IMR-90 (cell line): ENCODE measurements around the gene PTPRN2. TPM values are rescaled to one million over a fixed set of nuclear protein-coding genes. Genes with fewer than 3 reads are reported as not detected.

Source experiments
- ATAC-seq: fragments of 200-7000 bp; cut with Tn5 transposase; 2 replicates; pipeline ENCODE4 v1.9.1; 2020; ENCODE audit warnings: low read depth, mild to moderate bottlenecking, moderate library complexity
- BruUV-seq: library from RNA; stranded (reverse); fragments of 400-500 nt; replicated peaks from 2 replicates; lab custom pipeline; 2021; lab: Mats Ljungman, UMichigan
- CTCF ChIA-PET: fragments of 300-600 bp; formaldehyde crosslinking; extraction: SDS; loops from one replicate; lab custom pipeline; 2021; ENCODE audit warnings: antibody characterized with exemption; lab: Yijun Ruan, JAX
- POLR2A ChIA-PET: fragments of 300-600 bp; sonication (Branson Sonifier 250); formaldehyde crosslinking; loops from one replicate; lab custom pipeline; 2022; ENCODE audit warnings: antibody characterized with exemption; ENCODE audit not compliant: unreplicated experiment; lab: Charles Lee
- DNase-seq: peaks from one replicate; pipeline ENCODE4 v3.0.0; 2013
- H2AFZ ChIP-seq: replicated peaks from 2 replicates; pipeline ENCODE3; 2013; ENCODE audit warnings: low read length, mild to moderate bottlenecking; ENCODE audit not compliant: poor library complexity
- H2AK5ac ChIP-seq: 2 replicates; pipeline ENCODE4 v1.6.1; 2013; ENCODE audit warnings: low read depth, low read length, inconsistent platforms
- H2AK9ac ChIP-seq: replicated peaks from 2 replicates; pipeline ENCODE3; 2013; ENCODE audit warnings: mild to moderate bottlenecking, low read depth, low read length, moderate library complexity; ENCODE audit not compliant: poor library complexity
- H2BK120ac ChIP-seq: 2 replicates; pipeline ENCODE4 v1.6.1; 2013; ENCODE audit warnings: low read depth, low read length, inconsistent platforms
- H2BK15ac ChIP-seq: 3 replicates; pipeline ENCODE4 v1.6.1; 2013; ENCODE audit warnings: low read depth, low read length, inconsistent platforms
- H2BK20ac ChIP-seq: 2 replicates; pipeline ENCODE4 v1.6.1; 2013; ENCODE audit warnings: low read depth, mild to moderate bottlenecking, inconsistent platforms, low read length, moderate library complexity
- H2BK5ac ChIP-seq: 2 replicates; pipeline ENCODE4 v1.6.1; 2013; ENCODE audit warnings: mild to moderate bottlenecking, low read depth, low read length, inconsistent platforms; ENCODE audit not compliant: poor library complexity, severe bottlenecking
- H3K14ac ChIP-seq: replicated peaks from 2 replicates; pipeline ENCODE4 v1.6.1; 2013; ENCODE audit warnings: low read depth, low read length, inconsistent platforms
- H3K18ac ChIP-seq: 2 replicates; pipeline ENCODE4 v1.6.1; 2013; ENCODE audit warnings: low read depth, low read length, control low read depth
- H3K23ac ChIP-seq: 2 replicates; pipeline ENCODE4 v1.6.1; 2013; ENCODE audit warnings: low read depth, low read length, inconsistent platforms
- H3K27ac ChIP-seq: 2 replicates; pipeline ENCODE4 v1.5.1; 2013; ENCODE audit warnings: mild to moderate bottlenecking, control low read depth, low read length; ENCODE audit not compliant: insufficient read depth
- H3K27me3 ChIP-seq: 2 replicates; pipeline ENCODE4 v1.6.1; 2013; ENCODE audit warnings: low read length; ENCODE audit not compliant: control insufficient read depth, insufficient read depth
- H3K36me3 ChIP-seq: 2 replicates; pipeline ENCODE4 v1.6.1; 2013; ENCODE audit warnings: low read length, mixed read lengths; ENCODE audit not compliant: control insufficient read depth, insufficient read depth
- H3K4ac ChIP-seq: 2 replicates; pipeline ENCODE4 v1.6.1; 2013; ENCODE audit warnings: low read depth, low read length, inconsistent platforms
- H3K4me1 ChIP-seq: 2 replicates; pipeline ENCODE4 v1.6.1; 2013; ENCODE audit warnings: low read length, mixed read lengths; ENCODE audit not compliant: control insufficient read depth, insufficient read depth
- H3K4me2 ChIP-seq: 2 replicates; pipeline ENCODE4 v1.6.1; 2013; ENCODE audit warnings: low read depth, mild to moderate bottlenecking, control low read depth, low read length, moderate library complexity
- H3K4me3 ChIP-seq: 2 replicates; pipeline ENCODE4 v1.5.1; 2013; ENCODE audit warnings: low read depth, mild to moderate bottlenecking, control low read depth, low read length, moderate library complexity; ENCODE audit not compliant: insufficient read depth
- H3K56ac ChIP-seq: 2 replicates; pipeline ENCODE4 v1.6.1; 2013; ENCODE audit warnings: low read length, inconsistent platforms; ENCODE audit not compliant: insufficient read depth; ENCODE audit errors: extremely low read depth
- H3K79me1 ChIP-seq, 2 experiments: 2 replicates each; pipeline ENCODE4 v1.6.1; 2013; ENCODE audit warnings: low read length in 2 of 2, inconsistent platforms in 1 of 2, low read depth in 1 of 2
- H3K9ac ChIP-seq: 2 replicates; pipeline ENCODE4 v1.6.1; 2013; ENCODE audit warnings: low read depth, low read length, control low read depth
- H3K9me1 ChIP-seq: 2 replicates; pipeline ENCODE4 v1.6.1; 2013; ENCODE audit warnings: low read length, inconsistent platforms; ENCODE audit not compliant: insufficient read depth
- H3K9me3 ChIP-seq: 2 replicates; pipeline ENCODE4 v1.6.1; 2013; ENCODE audit warnings: low read length; ENCODE audit not compliant: control insufficient read depth, insufficient read depth
- H4K20me1 ChIP-seq: 2 replicates; pipeline ENCODE4 v1.6.1; 2013; ENCODE audit warnings: low read length, inconsistent platforms; ENCODE audit not compliant: insufficient read depth
- H4K5ac ChIP-seq: 2 replicates; pipeline ENCODE4 v1.6.1; 2013; ENCODE audit warnings: mild to moderate bottlenecking, low read depth, low read length, control low read depth
- H4K8ac ChIP-seq, 2 experiments: 2 replicates each; pipeline ENCODE4 v1.6.1; 2013; ENCODE audit warnings: low read depth in 2 of 2, low read length in 2 of 2, control low read depth in 1 of 2, inconsistent platforms in 1 of 2
- H4K91ac ChIP-seq: 2 replicates; pipeline ENCODE4 v1.6.1; 2013; ENCODE audit warnings: low read depth, low read length, inconsistent platforms; ENCODE audit not compliant: insufficient read depth
- CEBPB ChIP-seq: IDR thresholded peaks from 2 replicates; pipeline ENCODE4 v1.6.1; 2012; ENCODE audit warnings: low read depth, low read length, improper control_type of control experiment
- FOS ChIP-seq: fragments of 150-350 bp; IDR thresholded peaks from 2 replicates; pipeline ENCODE4 v1.6.1; 2016; ENCODE audit warnings: low read depth, low read length
- MAFK ChIP-seq: IDR thresholded peaks from 2 replicates; pipeline ENCODE4 v1.6.1; 2012; ENCODE audit warnings: low read depth, low read length, improper control_type of control experiment
- MAZ ChIP-seq: IDR thresholded peaks from 2 replicates; pipeline ENCODE4 v1.6.1; 2012; ENCODE audit warnings: low read depth, mild to moderate bottlenecking, low read length, improper control_type of control experiment, moderate library complexity, borderline replicate concordance
- MXI1 ChIP-seq: IDR thresholded peaks from 2 replicates; pipeline ENCODE4 v1.6.1; 2012; ENCODE audit warnings: low read depth, mild to moderate bottlenecking, low read length, moderate library complexity, borderline replicate concordance
- NFE2L2 ChIP-seq: fragments of 150-350 bp; IDR thresholded peaks from 2 replicates; pipeline ENCODE4 v1.6.1; 2016; ENCODE audit warnings: low read depth, mild to moderate bottlenecking, low read length
- POLR2A ChIP-seq: IDR thresholded peaks from 2 replicates; pipeline ENCODE4 v1.6.1; 2012; ENCODE audit warnings: mild to moderate bottlenecking, low read depth, low read length
- RAD21 ChIP-seq: IDR thresholded peaks from 2 replicates; pipeline ENCODE4 v1.6.1; 2012; ENCODE audit warnings: low read length, improper control_type of control experiment
- RCOR1 ChIP-seq: IDR thresholded peaks from 2 replicates; pipeline ENCODE4 v1.6.1; 2012; ENCODE audit warnings: mild to moderate bottlenecking, low read length, improper control_type of control experiment; ENCODE audit not compliant: insufficient replicate concordance
- RFX5 ChIP-seq: IDR thresholded peaks from 2 replicates; pipeline ENCODE4 v1.8.0; 2012; ENCODE audit warnings: low read depth, mild to moderate bottlenecking, low read length, moderate library complexity
- WGBS, 2 experiments: methylation state at CpG; one replicate each; pipeline versions ENCODE4 v1.1.5 to v1.1.7; 2013; ENCODE audit warnings: missing lambda C conversion rate in 2 of 2; ENCODE audit not compliant: insufficient read length in 1 of 2; ENCODE audit errors: extremely low coverage in 2 of 2; 5-methylcytosine and 5-hydroxymethylcytosine counted together
- dilution Hi-C: fragments of 300-500 bp; cut with HindIII; formaldehyde crosslinking; loops from one replicate; pipeline ENCODE4 v1.14.3; 2018; ENCODE audit warnings: low sequenced_read_pairs; ENCODE audit not compliant: unreplicated experiment
- in situ Hi-C: fragments of 300-500 bp; cut with MboI; formaldehyde crosslinking; loops from 3 replicates; pipeline ENCODE4 v1.14.3; 2019; ENCODE audit warnings: low sequenced_read_pairs, inconsistent platforms, mixed read lengths
- intact Hi-C: fragments of 100-400 bp; cut with micrococcal nuclease; formaldehyde crosslinking; loops from 2 replicates; pipeline ENCODE4 v1.10.0; 2022
- polyA plus RNA-seq, 3 experiments: library from polyadenylated mRNA; depleted of rRNA; stranded (reverse); fragments of >200 nt; gene quantifications; 2 replicates each; pipeline ENCODE4 v1.2.3, GENCODE V29; 2012; ENCODE audit warnings: low replicate concordance in 1 of 3
- total RNA-seq: library from RNA; depleted of rRNA; stranded (reverse); fragments of >200 nt; gene quantifications from 2 replicates; pipeline ENCODE4 v1.2.3, GENCODE V29; 2012
- TF ChIP-seq, protein P1 (sequence below): conservative IDR thresholded peaks from 2 replicates; pipeline ENCODE4 v1.5.1; 2012; ENCODE audit warnings: mild to moderate bottlenecking, low read depth, low read length, improper control_type of control experiment
- TF ChIP-seq, protein P2 (sequence below): fragments of 150-350 bp; IDR thresholded peaks from 2 replicates; pipeline ENCODE4 v1.6.1; 2017; ENCODE audit warnings: mild to moderate bottlenecking, antibody characterized with exemption, low read length, low read depth

Gene PTPRN2
- total and polyA plus RNA-seq, 2 of the 4 experiments (the other 2 are of a cell fraction): 0.03 TPM; not detected in 1

DNA sequence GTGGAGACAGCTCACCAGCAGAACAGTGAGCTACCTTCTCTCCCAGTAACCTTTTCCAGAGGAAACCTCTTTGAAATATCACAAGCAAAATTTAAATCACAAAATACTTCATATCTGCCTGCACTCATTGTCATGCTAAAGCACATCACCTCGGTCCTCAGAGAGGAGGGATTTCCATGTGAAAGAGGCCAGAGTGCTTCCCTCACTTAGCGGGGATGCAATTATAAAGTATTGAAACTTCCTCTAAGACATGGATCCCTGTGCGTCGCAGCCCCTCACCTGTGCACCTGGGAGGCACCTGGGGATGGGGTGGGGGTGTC, 792.9 kb downstream of the PTPRN2 start:
- Histone ChIP-seq H2BK120ac (no peak overlapping the region), H3K27ac (no peak overlapping the region), H4K91ac (no peak overlapping the region), H2BK5ac (no peak overlapping the region), H3K56ac (no peak overlapping the region), H2AK5ac (no peak overlapping the region), H2AFZ (no peak overlapping the region), H3K18ac (no peak overlapping the region), H4K8ac (no peak overlapping the region), H2AK9ac (no peak overlapping the region), H3K4me2 (no peak overlapping the region), H3K4ac (no peak overlapping the region), H2BK15ac (no peak overlapping the region), H3K9me3 (peaks cover 62% of the 10 kb centered on the region), H4K20me1 (no peaks in the 10 kb centered on the region), H3K23ac (no peak overlapping the region), H2BK20ac (no peak overlapping the region), H3K27me3 (no peaks in the 10 kb centered on the region), H3K36me3 (no peaks in the 10 kb centered on the region), H3K9me1 (no peaks in the 10 kb centered on the region), H3K14ac (no peak overlapping the region), H3K9ac (no peak overlapping the region), H4K5ac (no peak overlapping the region), H3K79me1 (no peaks in the 10 kb centered on the region), H3K4me1 (no peaks in the 10 kb centered on the region), H3K4me3 (no peak overlapping the region)
- DNase-seq (no peak), ATAC-seq (no peak)
- dilution Hi-C loops: no loop called here
- intact Hi-C loops: no loop called here
- in situ Hi-C loops: no loop called here
- ChIA-PET POLR2A (no interaction called here), CTCF (no interaction called here)
- BruUV-seq: no TSS peak
- TF ChIP-seq, protein P1, sequence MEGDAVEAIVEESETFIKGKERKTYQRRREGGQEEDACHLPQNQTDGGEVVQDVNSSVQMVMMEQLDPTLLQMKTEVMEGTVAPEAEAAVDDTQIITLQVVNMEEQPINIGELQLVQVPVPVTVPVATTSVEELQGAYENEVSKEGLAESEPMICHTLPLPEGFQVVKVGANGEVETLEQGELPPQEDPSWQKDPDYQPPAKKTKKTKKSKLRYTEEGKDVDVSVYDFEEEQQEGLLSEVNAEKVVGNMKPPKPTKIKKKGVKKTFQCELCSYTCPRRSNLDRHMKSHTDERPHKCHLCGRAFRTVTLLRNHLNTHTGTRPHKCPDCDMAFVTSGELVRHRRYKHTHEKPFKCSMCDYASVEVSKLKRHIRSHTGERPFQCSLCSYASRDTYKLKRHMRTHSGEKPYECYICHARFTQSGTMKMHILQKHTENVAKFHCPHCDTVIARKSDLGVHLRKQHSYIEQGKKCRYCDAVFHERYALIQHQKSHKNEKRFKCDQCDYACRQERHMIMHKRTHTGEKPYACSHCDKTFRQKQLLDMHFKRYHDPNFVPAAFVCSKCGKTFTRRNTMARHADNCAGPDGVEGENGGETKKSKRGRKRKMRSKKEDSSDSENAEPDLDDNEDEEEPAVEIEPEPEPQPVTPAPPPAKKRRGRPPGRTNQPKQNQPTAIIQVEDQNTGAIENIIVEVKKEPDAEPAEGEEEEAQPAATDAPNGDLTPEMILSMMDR: no peak
- TF ChIP-seq RAD21: no peak
- no peak for TF ChIP-seq RFX5
- TF ChIP-seq CEBPB: no peak
- no peak for TF ChIP-seq MAZ
- TF ChIP-seq, protein P2, sequence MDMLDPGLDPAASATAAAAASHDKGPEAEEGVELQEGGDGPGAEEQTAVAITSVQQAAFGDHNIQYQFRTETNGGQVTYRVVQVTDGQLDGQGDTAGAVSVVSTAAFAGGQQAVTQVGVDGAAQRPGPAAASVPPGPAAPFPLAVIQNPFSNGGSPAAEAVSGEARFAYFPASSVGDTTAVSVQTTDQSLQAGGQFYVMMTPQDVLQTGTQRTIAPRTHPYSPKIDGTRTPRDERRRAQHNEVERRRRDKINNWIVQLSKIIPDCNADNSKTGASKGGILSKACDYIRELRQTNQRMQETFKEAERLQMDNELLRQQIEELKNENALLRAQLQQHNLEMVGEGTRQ: no peak
- no peak for TF ChIP-seq MAFK
- TF ChIP-seq FOS: no peak
- TF ChIP-seq RCOR1: no peak
- no peak for TF ChIP-seq POLR2A
- no peak for TF ChIP-seq MXI1
- no peak for TF ChIP-seq NFE2L2
- no CpG with 5 or more reads among the region's 4 CpGs for WGBS, 2 experiments
